ENCODE data around the gene AOX1.
"Not testable (repeated sequence)": the region's sequence is repeated elsewhere in the genome, so short reads cannot be mapped to it uniquely, and the experiment has no call there.

AOX1 gene

DNA sequence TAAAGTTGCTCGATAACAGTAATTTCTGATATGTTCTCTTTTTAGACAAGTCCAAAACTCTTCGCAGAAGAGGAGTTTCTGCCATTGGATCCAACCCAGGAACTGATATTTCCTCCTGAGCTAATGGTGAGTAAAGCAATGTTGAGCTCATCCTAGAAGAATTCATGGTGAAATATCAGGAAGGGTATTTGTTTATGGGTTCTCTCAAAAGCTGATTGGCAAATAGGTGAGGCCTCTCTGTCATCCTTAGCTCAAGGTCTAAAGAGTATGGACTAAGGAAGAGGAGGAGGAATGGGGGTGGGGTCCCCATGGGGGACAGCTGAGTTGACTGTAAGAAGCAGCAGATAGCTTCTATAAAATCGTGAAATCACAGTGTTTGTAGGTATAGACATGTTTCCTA, 18.2 kb downstream of the AOX1 start:
- no peak for DNase-seq

GRCh38 chr2:200604571-200605255, 18.9 kb downstream of the AOX1 start:
- DNase-seq: no peak

- DNase-seq: no peak
These were observed 22.7 kb downstream of the AOX1 start for GRCh38 chr2:200608341-200609027.

GRCh38 chr2:200609028-200609614, 23.3 kb downstream of the AOX1 start:
- no peak for DNase-seq

DNA sequence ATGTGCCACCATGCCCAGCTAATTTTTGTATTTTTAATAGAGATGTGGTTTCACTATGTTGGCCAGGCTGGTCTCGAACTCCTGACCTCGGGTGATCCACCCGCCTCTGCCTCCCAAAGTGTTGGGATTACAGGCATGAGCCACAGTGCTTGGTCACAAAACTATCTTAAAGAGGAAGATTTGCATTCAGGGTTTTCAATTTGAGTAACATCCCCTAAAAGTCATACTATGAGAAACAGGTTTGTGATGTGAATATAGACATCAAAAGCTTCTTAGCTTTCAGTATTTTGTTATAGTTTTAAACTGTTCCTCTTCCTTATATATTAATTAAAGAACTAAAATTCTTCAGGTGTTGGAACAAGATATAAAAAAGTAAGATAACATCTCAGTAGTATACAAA, 24.4 kb downstream of the AOX1 start:
- peak; percentile 11 for DNase-seq

DNA sequence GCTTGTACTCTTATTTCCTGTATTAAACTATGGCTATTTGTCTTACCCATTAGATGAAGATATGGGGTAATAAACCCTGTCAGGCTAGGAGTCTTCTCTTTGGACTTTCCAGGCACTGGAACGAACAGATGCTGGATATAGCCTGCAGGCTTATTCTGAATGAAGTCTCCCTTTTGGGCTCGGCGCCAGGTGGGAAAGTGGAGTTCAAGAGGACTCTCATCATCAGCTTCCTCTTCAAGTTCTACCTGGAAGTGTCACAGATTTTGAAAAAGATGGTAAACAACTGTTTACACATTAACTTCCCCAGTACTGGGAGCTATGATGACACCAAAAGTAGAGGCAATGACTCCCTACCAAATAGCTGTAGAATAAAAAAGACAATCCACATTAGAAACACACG, 27.9 kb downstream of the AOX1 start:
- DNase-seq: no peak

GRCh38 chr2:200614249-200614648, 28.4 kb downstream of the AOX1 start:
- DNase-seq: peak; percentile 7

- no peak for DNase-seq
These were observed 29.4 kb downstream of the AOX1 start for GRCh38 chr2:200615247-200615646.

DNA sequence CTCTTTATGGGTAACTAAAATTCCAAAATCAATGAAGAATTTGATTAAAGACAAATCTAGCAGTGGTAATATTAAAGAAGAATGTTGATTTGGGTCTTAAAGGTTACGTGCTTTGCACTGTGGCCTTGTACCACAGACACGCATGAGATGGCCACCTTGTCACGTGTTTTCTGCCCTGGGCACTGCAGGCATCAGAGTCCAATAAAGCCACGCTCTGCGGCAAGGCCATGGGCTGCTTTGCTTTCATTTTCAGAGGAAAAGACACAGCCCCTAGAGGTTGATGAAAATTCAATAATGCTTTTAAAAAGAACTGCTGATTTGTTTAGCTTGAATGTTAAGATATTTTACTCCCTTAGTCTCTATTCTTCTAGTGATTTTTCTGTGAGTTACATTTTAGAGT, 30.4 kb downstream of the AOX1 start:
- DNase-seq: no peak

GRCh38 chr2:200616656-200617055, 30.8 kb downstream of the AOX1 start:
- DNase-seq: no peak

DNA sequence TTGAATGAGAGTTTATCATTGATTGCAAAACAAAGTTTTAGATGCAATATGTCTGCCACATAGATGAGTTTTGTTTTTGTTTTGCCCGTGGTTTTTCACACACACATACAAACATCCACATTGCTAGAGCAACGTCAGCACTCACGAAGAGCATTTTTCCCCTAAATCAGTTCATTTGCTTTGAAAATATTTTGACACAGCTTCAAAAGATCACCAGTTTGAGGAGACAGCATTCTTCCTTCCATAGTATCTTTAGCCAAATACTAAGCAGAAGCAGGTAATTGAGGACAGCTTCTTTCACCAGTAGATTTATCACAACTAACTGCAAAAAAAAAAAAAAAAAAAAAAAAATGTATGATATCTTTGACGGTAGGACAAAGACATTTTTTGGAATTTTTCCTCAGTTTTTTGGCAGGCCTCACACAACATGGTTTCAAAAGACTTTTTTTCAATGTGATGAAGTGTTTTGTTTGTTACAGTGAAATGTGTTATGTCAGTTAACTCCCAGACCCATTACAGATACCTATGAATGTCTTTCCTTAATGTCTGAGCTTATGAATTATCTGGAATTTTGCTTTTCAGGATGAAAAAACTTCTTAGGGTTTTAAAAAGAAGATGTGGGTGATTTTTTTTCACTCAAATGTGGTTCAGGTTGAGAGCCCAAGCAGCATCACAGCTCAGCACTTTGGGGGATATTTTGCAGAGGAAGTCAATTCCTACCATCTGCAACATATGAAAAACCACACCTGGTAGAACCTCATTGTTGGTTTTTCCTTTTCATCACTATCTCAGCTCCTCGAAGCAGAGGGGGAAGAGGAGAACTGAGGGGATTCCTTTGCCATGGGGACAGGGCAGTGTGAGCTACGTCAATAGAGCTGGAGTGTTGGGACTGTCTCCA, 31.6 kb downstream of the AOX1 start:
- no peak for DNase-seq

DNA sequence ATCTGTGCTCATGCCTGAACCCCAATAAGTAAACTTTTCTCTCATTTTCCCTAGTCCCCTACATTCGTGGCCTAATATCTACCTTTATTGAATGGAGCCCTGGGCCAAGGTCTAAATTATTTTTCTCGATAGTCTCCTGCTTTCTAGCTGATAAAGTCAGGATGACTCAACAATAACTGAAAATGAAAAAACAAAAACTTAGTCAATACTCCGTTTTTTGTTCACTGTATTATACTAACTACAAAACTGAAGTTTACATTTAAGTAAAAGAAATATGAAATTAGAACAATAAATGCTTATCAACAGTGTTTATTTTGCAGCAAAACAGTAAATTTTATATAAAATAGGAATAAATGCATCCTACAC, 32.2 kb downstream of the AOX1 start:
- DNase-seq: no peak

DNA sequence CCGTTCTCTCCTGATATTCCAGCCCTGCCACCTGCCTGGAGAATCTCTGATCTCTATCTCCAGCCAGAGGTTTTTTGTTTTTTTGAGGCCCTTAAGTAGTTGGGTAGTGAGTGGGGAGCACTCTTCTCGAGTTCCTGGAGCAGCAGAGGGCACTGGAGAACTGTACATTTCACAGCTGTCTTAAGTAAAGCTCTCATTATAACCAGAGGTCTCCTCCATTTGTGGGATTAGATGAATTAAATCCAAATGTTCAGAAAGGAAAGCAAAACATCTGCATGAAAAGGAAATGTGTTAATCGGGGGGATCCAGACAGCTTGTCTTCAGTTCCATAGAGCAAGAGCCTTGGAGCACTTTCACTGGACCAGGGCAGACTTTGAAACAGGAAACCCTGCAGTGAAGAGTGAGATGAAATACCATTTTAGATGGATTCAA, 32.8 kb downstream of the AOX1 start:
- DNase-seq: no peak

GRCh38 chr2:200619279-200619678, 33.5 kb downstream of the AOX1 start:
- no peak for DNase-seq

DNA sequence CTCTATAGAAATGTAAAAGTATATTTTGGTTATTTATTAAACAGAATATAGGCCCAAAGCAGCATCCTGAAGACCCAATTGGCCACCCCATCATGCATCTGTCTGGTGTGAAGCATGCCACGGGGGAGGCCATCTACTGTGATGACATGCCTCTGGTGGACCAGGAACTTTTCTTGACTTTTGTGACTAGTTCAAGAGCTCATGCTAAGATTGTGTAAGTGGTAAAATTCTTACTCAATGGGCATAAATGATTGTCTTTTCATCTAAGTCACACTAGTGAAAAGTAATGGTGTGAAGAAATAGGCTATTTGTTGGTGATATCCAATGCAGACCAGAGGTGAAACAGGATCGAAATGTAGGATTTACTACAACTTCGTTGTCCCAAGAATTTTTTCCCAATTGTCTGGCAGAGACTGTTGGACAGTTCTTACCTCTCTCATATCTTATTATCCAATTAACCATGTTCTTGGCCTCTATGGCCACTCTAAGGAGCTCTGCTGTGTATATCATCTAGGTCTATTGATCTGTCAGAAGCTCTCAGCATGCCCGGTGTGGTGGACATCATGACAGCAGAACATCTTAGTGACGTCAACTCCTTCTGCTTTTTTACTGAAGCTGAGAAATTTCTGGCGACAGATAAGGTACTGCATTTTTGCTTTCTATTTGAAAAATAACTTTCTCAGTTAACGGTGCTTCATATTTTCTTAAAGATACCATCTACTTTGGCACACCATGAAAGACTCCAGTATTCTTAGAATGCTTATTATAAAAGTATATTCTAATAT, 35.0 kb downstream of the AOX1 start:
- no peak for DNase-seq

DNA sequence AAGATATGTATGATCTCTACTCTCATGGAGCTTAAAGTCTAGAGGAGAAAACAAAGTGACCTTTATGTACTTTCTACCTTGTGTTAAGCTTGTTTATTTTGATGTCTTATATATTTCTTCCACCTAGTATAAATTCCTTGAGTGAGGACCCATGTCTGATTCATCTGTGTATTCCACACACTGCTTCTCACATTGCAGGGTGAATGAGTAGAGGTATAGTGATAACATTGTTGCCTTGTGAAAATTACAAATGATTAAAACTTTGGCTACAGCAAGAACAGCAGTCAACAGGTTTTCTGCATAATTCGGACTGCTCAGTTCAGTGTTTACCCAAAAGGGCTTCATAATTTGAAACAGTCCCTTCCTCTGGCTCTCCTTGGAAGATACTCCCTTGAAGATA, 36.3 kb downstream of the AOX1 start:
- no peak for DNase-seq

DNA sequence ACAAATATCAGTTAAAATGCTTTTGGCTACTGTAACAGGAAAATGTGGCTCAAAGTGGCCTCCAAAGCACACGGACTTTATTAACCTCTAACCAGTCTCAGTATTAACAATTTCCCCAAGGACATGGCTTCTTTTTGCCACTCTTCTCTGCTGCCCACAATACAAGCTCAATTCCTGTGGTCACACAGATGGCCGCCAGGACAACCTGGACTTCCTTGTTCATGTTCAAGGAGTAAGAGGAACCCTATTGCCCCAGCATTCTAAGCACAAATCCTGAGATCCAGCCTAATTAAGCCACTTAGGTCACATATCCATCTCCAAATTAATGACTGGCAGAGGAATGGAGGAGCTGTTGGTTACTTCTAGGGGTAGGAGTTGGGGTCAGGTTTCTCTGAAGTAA, 38.2 kb downstream of the AOX1 start:
- no peak for DNase-seq

DNA sequence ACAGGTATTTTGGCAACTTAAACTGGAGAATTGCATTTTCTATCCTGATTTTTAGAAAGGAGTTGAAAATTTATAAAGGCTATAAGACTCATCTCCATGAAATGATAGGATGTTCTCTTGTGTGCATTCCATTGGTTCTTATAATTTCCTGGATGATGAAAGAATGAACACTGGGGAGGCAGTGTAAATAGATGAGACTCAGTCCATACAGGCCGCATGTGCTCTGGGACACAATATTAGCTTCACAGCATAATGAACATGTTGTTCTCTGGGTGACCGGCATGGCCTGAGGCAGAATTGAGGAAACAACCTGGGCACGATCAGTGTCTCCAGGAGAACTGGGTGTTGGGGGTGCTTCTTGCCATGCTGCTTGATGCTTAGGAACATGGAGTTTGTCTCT, 38.8 kb downstream of the AOX1 start:
- no peak for DNase-seq

GRCh38 chr2:200625282-200625681, 39.5 kb downstream of the AOX1 start:
- no peak for DNase-seq

DNA sequence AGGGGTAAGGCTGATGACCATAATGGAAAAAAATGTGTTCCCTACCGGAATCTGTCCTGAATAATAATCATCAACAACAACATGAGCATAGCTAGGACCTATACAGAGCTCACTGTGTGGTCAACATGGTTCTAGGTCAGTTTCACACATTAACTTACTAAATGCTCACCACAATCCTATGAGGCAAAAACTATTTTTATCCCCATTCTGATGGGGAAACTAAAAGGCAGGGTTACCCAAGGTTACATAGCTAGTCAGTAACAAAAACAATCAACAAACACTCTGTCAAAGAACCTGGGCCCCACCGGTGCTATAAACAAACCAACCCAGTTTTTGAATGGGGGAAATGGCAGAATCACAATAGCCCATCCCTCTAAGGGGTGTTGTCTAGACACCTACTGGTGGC, 40.1 kb downstream of the AOX1 start:
- no peak for DNase-seq

DNA sequence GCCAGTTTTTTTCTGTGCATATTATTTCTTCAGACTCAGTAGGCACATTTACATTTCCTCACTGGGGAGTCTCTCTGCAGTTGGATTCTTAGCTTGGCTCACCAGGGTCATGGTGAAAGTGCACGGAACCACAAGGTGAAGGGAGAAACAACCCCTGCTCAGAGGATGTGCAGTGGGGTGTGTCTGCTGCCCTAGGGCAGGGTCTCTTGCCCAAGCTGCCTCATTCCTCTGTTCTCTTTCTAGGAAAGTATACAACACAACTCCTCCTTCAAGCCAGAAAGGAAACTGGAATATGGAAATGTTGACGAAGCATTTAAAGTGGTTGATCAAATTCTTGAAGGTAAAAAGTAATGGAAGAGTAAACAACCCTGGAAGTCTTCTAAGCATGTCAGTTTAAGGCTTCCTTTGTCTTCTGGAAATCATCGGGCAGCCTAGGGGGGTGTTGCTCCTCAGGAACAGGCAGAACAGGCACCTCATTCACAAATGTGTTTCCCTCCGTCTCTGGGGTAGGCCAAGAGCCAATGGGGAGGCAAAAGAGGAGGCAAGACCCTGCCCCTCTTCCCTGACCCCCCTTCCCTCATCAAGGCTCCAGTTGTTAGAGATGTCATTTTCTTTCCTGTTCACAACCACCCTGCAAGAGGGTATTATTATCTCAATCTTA, 41.4 kb downstream of the AOX1 start:
- DNase-seq: no peak

GRCh38 chr2:200628461-200628860, 42.6 kb downstream of the AOX1 start:
- not testable (repeated sequence) for DNase-seq
